HEK293 (cell line): ENCODE results near the gene CHKA.

ENCODE experiments used
- CTCF ChIA-PET: fragments of 350-600 bp; formaldehyde crosslinking; extraction: SDS; loops from one replicate; lab custom pipeline; 2021; ENCODE audit warnings: antibody characterized with exemption; lab: Yijun Ruan, JAX
- POLR2A ChIA-PET: fragments of 300-600 bp; formaldehyde crosslinking; extraction: SDS; loops from one replicate; lab custom pipeline; 2020; ENCODE audit warnings: antibody characterized with exemption, inconsistent platforms; lab: Yijun Ruan, JAX
- H3K27ac ChIP-seq: fragments of 200-500 bp; sonication (Bioruptor generic); 2 replicates; pipeline ENCODE4 v1.5.1; 2014; ENCODE audit warnings: low read depth, low read length, control low read depth, inconsistent platforms; ENCODE audit errors: extremely low read depth
- H3K36me3 ChIP-seq, 2 experiments: fragments of 200-500 bp in 1 of 2; sonication (Bioruptor generic) in 1 of 2; 1 replicate in 1 of 2; 2 replicates in 1 of 2; pipeline ENCODE4 v1.5.1; 2014 to 2017; ENCODE audit warnings: inconsistent platforms in 2 of 2, low read length in 2 of 2; ENCODE audit not compliant: control insufficient read depth in 2 of 2, insufficient read depth in 1 of 2
- H3K4me1 ChIP-seq: fragments of 200-500 bp; sonication (Bioruptor generic); 2 replicates; pipeline ENCODE4 v1.5.1; 2014; ENCODE audit warnings: mild to moderate bottlenecking, low read length, inconsistent platforms; ENCODE audit not compliant: control insufficient read depth, insufficient read depth
- H3K4me3 ChIP-seq: 2 replicates; pipeline ENCODE4 v1.5.1; 2011; ENCODE audit warnings: low read depth, mild to moderate bottlenecking, control low read depth, low read length, moderate library complexity
- H3K9me3 ChIP-seq: fragments of 200-500 bp; sonication (Bioruptor generic); 2 replicates; pipeline ENCODE4 v1.5.1; 2014; ENCODE audit warnings: low read depth, low read length, inconsistent platforms; ENCODE audit not compliant: control insufficient read depth, insufficient read depth
- GLIS1 ChIP-seq: fragments of 450-650 bp; formaldehyde crosslinking; IDR thresholded peaks from 2 replicates; pipeline ENCODE4 v1.5.1; 2016; ENCODE audit warnings: missing biosample characterization, missing genetic modification characterization
- GLIS2 ChIP-seq: fragments of 450-650 bp; formaldehyde crosslinking; IDR thresholded peaks from 2 replicates; pipeline ENCODE4 v1.5.1; 2016; ENCODE audit warnings: missing biosample characterization, missing genetic modification characterization
- HOXC10 ChIP-seq: sonication (generic); formaldehyde crosslinking; IDR thresholded peaks from 2 replicates; pipeline ENCODE4 v1.8.1; 2023; ENCODE audit warnings: mild to moderate bottlenecking, missing genetic modification reagents
- IKZF3 ChIP-seq: fragments of 450-650 bp; IDR thresholded peaks from 2 replicates; pipeline ENCODE4 v1.5.0; 2018; ENCODE audit warnings: missing biosample characterization, mild to moderate bottlenecking, missing genetic modification characterization, moderate library complexity
- SCRT2 ChIP-seq: fragments of 450-650 bp; formaldehyde crosslinking; IDR thresholded peaks from 2 replicates; pipeline ENCODE4 v1.5.1; 2016; ENCODE audit warnings: missing biosample characterization, missing genetic modification characterization
- YY1 ChIP-seq: fragments of 450-650 bp; formaldehyde crosslinking; IDR thresholded peaks from 2 replicates; pipeline ENCODE4 v1.5.1; 2018; ENCODE audit warnings: missing biosample characterization, missing genetic modification characterization
- ZBTB1 ChIP-seq: fragments of 450-650 bp; formaldehyde crosslinking; IDR thresholded peaks from 2 replicates; pipeline ENCODE4 v1.5.1; 2016; ENCODE audit warnings: missing biosample characterization, missing genetic modification characterization
- ZFP69B ChIP-seq: fragments of 450-650 bp; formaldehyde crosslinking; IDR thresholded peaks from 2 replicates; pipeline ENCODE4 v1.5.1; 2016; ENCODE audit warnings: missing biosample characterization, missing genetic modification characterization
- ZNF114 ChIP-seq: fragments of 450-650 bp; formaldehyde crosslinking; IDR thresholded peaks from 2 replicates; pipeline ENCODE4 v1.5.0; 2017; ENCODE audit warnings: missing biosample characterization, missing genetic modification characterization
- ZNF121 ChIP-seq: fragments of 450-650 bp; formaldehyde crosslinking; IDR thresholded peaks from 2 replicates; pipeline ENCODE4 v1.5.1; 2016; ENCODE audit warnings: missing biosample characterization, missing genetic modification characterization
- ZNF174 ChIP-seq: fragments of 450-650 bp; formaldehyde crosslinking; IDR thresholded peaks from 2 replicates; pipeline ENCODE4 v1.5.0; 2017; ENCODE audit warnings: missing biosample characterization, mild to moderate bottlenecking, missing genetic modification characterization
- ZNF23 ChIP-seq: fragments of 450-650 bp; formaldehyde crosslinking; IDR thresholded peaks from 2 replicates; pipeline ENCODE4 v1.5.1; 2016; ENCODE audit warnings: missing biosample characterization, missing genetic modification characterization, borderline replicate concordance
- ZNF239 ChIP-seq: fragments of 450-650 bp; formaldehyde crosslinking; IDR thresholded peaks from 2 replicates; pipeline ENCODE4 v1.5.1; 2016; ENCODE audit warnings: missing biosample characterization, missing genetic modification characterization
- ZNF341 ChIP-seq: fragments of 450-650 bp; formaldehyde crosslinking; IDR thresholded peaks from 2 replicates; pipeline ENCODE4; 2016; ENCODE audit warnings: low read depth, missing biosample characterization, missing genetic modification characterization
- ZNF391 ChIP-seq: fragments of 450-650 bp; formaldehyde crosslinking; IDR thresholded peaks from 2 replicates; pipeline ENCODE4 v1.5.1; 2016; ENCODE audit warnings: low read depth, missing biosample characterization, missing genetic modification characterization, borderline replicate concordance
- ZNF394 ChIP-seq: fragments of 450-650 bp; formaldehyde crosslinking; IDR thresholded peaks from 2 replicates; pipeline ENCODE4 v1.5.1; 2016; ENCODE audit warnings: missing biosample characterization, missing genetic modification characterization, mild to moderate bottlenecking, moderate library complexity, borderline replicate concordance
- ZNF473 ChIP-seq: fragments of 450-650 bp; formaldehyde crosslinking; IDR thresholded peaks from 2 replicates; pipeline ENCODE4 v1.5.1; 2017; ENCODE audit warnings: missing biosample characterization, missing genetic modification characterization
- ZNF555 ChIP-seq: fragments of 450-650 bp; formaldehyde crosslinking; conservative IDR thresholded peaks from 2 replicates; pipeline ENCODE4 v1.5.1; 2017; ENCODE audit warnings: missing biosample characterization, mild to moderate bottlenecking, missing genetic modification characterization, inconsistent platforms
- ZNF571 ChIP-seq: fragments of 450-650 bp; formaldehyde crosslinking; IDR thresholded peaks from 2 replicates; pipeline ENCODE4 v1.5.0; 2017; ENCODE audit warnings: missing biosample characterization, missing genetic modification characterization
- ZNF585B ChIP-seq: fragments of 450-650 bp; formaldehyde crosslinking; IDR thresholded peaks from 2 replicates; pipeline ENCODE4 v1.5.1; 2016; ENCODE audit warnings: missing biosample characterization, missing genetic modification characterization
- ZNF843 ChIP-seq: fragments of 450-650 bp; formaldehyde crosslinking; IDR thresholded peaks from 2 replicates; pipeline ENCODE4 v1.5.1; 2016; ENCODE audit warnings: missing biosample characterization, missing genetic modification characterization
- ZSCAN30 ChIP-seq: fragments of 450-650 bp; IDR thresholded peaks from 2 replicates; pipeline ENCODE4 v1.5.1; 2018; ENCODE audit warnings: missing biosample characterization, mild to moderate bottlenecking, missing genetic modification characterization, moderate library complexity
- TF ChIP-seq, protein P1 (sequence below): fragments of 450-650 bp; formaldehyde crosslinking; IDR thresholded peaks from 2 replicates; pipeline ENCODE4 v1.5.1; 2016; ENCODE audit warnings: missing biosample characterization, missing genetic modification characterization
- TF ChIP-seq, protein P2 (sequence below): fragments of 450-650 bp; formaldehyde crosslinking; IDR thresholded peaks from 2 replicates; pipeline ENCODE4 v1.5.1; 2016; ENCODE audit warnings: missing biosample characterization, missing genetic modification characterization
- TF ChIP-seq, protein P3 (sequence below): fragments of 450-650 bp; formaldehyde crosslinking; IDR thresholded peaks from 2 replicates; pipeline ENCODE4 v1.5.1; 2016; ENCODE audit warnings: missing biosample characterization, missing genetic modification characterization
- TF ChIP-seq, protein P4 (sequence below): fragments of 450-650 bp; formaldehyde crosslinking; optimal IDR thresholded peaks from 2 replicates; pipeline ENCODE3; 2016; ENCODE audit warnings: missing biosample characterization, mild to moderate bottlenecking, missing genetic modification characterization
- TF ChIP-seq, protein P5 (sequence below): fragments of 450-650 bp; formaldehyde crosslinking; IDR thresholded peaks from 2 replicates; pipeline ENCODE4 v1.5.1; 2016; ENCODE audit warnings: missing biosample characterization, missing genetic modification characterization
- TF ChIP-seq, protein P6 (sequence below): fragments of 450-650 bp; formaldehyde crosslinking; IDR thresholded peaks from 2 replicates; pipeline ENCODE4 v1.5.1; 2016; ENCODE audit warnings: missing biosample characterization, missing genetic modification characterization

Gene CHKA

DNA sequence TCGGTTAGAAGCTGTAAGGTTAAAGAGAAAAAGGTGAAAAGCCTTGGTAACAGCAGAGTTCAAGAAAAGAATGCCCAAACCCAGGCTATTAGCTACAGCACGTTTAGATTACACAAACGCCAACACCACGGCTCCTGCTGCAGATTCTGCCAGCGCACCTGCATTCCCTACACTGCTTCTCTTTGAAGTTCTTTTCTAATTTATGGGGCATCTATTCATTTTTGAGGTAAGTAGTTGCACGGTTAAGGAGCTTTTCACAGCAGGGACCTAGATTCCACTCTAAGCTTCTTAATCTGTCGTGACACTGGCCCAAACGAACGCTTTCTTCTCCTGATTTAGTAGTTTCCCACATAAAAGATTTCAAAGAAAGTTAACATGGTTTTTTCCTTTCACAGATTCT is 38.0 kb upstream of the CHKA start:
- no peaks in the 10 kb centered on the region for H3K4me1 ChIP-seq
- no peak for TF ChIP-seq ZNF341
- no peak for TF ChIP-seq ZNF473 (tag by site-specific recombination)
- no peak for TF ChIP-seq GLIS1
- no peak for TF ChIP-seq ZNF843 (tag by site-specific recombination)
- TF ChIP-seq, protein P1, sequence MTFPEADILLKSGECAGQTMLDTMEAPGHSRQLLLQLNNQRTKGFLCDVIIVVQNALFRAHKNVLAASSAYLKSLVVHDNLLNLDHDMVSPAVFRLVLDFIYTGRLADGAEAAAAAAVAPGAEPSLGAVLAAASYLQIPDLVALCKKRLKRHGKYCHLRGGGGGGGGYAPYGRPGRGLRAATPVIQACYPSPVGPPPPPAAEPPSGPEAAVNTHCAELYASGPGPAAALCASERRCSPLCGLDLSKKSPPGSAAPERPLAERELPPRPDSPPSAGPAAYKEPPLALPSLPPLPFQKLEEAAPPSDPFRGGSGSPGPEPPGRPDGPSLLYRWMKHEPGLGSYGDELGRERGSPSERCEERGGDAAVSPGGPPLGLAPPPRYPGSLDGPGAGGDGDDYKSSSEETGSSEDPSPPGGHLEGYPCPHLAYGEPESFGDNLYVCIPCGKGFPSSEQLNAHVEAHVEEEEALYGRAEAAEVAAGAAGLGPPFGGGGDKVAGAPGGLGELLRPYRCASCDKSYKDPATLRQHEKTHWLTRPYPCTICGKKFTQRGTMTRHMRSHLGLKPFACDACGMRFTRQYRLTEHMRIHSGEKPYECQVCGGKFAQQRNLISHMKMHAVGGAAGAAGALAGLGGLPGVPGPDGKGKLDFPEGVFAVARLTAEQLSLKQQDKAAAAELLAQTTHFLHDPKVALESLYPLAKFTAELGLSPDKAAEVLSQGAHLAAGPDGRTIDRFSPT (tag by site-specific recombination), result no peak
- no peak for TF ChIP-seq IKZF3 (tag by site-specific recombination)
- TF ChIP-seq, protein P2, sequence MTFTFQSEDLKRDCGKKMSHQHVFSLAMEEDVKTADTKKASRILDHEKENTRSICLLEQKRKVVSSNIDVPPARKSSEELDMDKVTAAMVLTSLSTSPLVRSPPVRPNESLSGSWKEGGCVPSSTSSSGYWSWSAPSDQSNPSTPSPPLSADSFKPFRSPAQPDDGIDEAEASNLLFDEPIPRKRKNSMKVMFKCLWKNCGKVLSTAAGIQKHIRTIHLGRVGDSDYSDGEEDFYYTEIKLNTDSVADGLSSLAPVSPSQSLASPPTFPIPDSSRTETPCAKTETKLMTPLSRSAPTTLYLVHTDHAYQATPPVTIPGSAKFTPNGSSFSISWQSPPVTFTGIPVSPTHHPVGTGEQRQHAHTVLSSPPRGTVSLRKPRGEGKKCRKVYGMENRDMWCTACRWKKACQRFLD (tag by site-specific recombination), result no peak
- TF ChIP-seq, protein P3, sequence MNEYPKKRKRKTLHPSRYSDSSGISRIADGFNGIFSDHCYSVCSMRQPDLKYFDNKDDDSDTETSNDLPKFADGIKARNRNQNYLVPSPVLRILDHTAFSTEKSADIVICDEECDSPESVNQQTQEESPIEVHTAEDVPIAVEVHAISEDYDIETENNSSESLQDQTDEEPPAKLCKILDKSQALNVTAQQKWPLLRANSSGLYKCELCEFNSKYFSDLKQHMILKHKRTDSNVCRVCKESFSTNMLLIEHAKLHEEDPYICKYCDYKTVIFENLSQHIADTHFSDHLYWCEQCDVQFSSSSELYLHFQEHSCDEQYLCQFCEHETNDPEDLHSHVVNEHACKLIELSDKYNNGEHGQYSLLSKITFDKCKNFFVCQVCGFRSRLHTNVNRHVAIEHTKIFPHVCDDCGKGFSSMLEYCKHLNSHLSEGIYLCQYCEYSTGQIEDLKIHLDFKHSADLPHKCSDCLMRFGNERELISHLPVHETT (tag by site-specific recombination), result no peak
- TF ChIP-seq ZNF23 (tag by site-specific recombination), result no peak
- TF ChIP-seq ZFP69B (tag by site-specific recombination), result no peak
- no peak for TF ChIP-seq ZNF391 (tag by site-specific recombination)
- no peak for TF ChIP-seq ZBTB1
- no peak for TF ChIP-seq ZNF174 (tag by site-specific recombination)
- TF ChIP-seq ZNF121 (tag by site-specific recombination), result no peak
- TF ChIP-seq ZNF585B (tag by site-specific recombination), result no peak
- TF ChIP-seq, protein P4, sequence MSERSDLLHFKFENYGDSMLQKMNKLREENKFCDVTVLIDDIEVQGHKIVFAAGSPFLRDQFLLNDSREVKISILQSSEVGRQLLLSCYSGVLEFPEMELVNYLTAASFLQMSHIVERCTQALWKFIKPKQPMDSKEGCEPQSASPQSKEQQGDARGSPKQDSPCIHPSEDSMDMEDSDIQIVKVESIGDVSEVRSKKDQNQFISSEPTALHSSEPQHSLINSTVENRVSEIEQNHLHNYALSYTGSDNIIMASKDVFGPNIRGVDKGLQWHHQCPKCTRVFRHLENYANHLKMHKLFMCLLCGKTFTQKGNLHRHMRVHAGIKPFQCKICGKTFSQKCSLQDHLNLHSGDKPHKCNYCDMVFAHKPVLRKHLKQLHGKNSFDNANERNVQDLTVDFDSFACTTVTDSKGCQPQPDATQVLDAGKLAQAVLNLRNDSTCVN (tag by site-specific recombination), result no peak
- no peak for TF ChIP-seq ZNF571 (tag by site-specific recombination)
- TF ChIP-seq ZNF555 (tag by site-specific recombination), result no peak
- no peak for TF ChIP-seq ZNF114 (tag by site-specific recombination)
- no peak for TF ChIP-seq HOXC10 (CRISPR knock-in tag)
- TF ChIP-seq, all 188 proteins: peak for 0
- Histone ChIP-seq H3K27ac (no peak overlapping the region), H3K36me3 (peaks cover 0 to 20% of the 10 kb centered on the region in 2 experiments; a peak in 1 of 3 replicates), H3K4me3 (no peak overlapping the region), H3K9me3 (no peaks in the 10 kb centered on the region)
- ChIA-PET CTCF (interaction anchor here (0.5 kb wide), 1 partner anchor 37 kb away, joined by 3 read pairs; no protein-coding TSS in a partner anchor), POLR2A (interaction anchor here (0.6 to 1.4 kb wide), 2 partner anchors 13 to 15 kb away, joined by 4 to 7 read pairs; no protein-coding TSS in a partner anchor)

DNA sequence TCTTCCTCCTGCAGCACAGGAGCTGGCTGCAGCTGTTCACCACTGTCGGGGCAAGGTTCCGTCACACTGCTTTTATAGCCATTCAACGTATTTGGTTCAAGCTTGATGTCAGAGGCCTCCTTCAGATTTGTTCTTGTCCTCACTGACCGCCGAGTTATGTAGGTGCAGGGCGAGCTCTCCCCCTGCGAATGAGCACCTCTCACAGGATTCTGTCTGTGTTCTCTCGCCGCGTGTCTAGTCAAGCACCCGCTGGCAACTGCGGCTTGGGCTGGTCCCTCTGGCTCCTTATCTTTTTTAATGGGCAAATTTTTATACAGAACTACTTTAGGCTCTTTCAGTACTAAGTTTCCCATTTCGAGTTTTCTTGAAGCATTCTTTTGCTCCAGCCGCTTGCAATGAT is 37.4 kb upstream of the CHKA start:
- no peak overlapping the region for H3K27ac ChIP-seq
- H3K4me1 ChIP-seq, result no peaks in the 10 kb centered on the region
- H3K4me3 ChIP-seq, result no peak overlapping the region
- ChIA-PET CTCF (no interaction called here), POLR2A (interaction anchor here (1.4 kb wide), 1 partner anchor 12 kb away, joined by 4 read pairs; no protein-coding TSS in a partner anchor)
- H3K9me3 ChIP-seq, result no peaks in the 10 kb centered on the region
- H3K36me3 ChIP-seq, result peaks cover 0 to 16% of the 10 kb centered on the region in 2 experiments; a peak in 1 of 3 replicates
- TF ChIP-seq ZNF394 (tag by site-specific recombination) (no peak), YY1 (tag by site-specific recombination) (no peak), ZNF239 (tag by site-specific recombination) (no peak), SCRT2 (no peak), ZSCAN30 (tag by site-specific recombination) (no peak), GLIS2 (tag by site-specific recombination) (no peak)
- TF ChIP-seq, protein P5, sequence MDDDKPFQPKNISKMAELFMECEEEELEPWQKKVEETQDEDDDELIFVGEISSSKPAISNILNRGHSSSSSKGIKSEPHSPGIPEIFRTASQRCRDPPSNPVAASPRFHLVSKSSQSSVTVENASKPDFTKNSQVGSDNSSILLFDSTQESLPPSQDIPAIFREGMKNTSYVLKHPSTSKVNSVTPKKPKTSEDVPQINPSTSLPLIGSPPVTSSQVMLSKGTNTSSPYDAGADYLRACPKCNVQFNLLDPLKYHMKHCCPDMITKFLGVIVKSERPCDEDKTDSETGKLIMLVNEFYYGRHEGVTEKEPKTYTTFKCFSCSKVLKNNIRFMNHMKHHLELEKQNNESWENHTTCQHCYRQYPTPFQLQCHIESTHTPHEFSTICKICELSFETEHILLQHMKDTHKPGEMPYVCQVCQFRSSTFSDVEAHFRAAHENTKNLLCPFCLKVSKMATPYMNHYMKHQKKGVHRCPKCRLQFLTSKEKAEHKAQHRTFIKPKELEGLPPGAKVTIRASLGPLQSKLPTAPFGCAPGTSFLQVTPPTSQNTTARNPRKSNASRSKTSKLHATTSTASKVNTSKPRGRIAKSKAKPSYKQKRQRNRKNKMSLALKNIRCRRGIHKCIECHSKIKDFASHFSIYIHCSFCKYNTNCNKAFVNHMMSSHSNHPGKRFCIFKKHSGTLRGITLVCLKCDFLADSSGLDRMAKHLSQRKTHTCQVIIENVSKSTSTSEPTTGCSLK (tag by site-specific recombination), result no peak
- TF ChIP-seq, protein P6, sequence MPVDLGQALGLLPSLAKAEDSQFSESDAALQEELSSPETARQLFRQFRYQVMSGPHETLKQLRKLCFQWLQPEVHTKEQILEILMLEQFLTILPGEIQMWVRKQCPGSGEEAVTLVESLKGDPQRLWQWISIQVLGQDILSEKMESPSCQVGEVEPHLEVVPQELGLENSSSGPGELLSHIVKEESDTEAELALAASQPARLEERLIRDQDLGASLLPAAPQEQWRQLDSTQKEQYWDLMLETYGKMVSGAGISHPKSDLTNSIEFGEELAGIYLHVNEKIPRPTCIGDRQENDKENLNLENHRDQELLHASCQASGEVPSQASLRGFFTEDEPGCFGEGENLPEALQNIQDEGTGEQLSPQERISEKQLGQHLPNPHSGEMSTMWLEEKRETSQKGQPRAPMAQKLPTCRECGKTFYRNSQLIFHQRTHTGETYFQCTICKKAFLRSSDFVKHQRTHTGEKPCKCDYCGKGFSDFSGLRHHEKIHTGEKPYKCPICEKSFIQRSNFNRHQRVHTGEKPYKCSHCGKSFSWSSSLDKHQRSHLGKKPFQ (tag by site-specific recombination), result no peak
